ENCODE results near the gene GMEB2. TPM values are rescaled to one million over a fixed set of nuclear protein-coding genes. Genes with fewer than 3 reads are reported as not detected.

The GMEB2 gene
- polyA plus RNA-seq, 1 experiment: 6.3 TPM

GRCh38 chr20:63624486-63624885, 2.4 kb downstream of the GMEB2 start:
- TF ChIP-seq CTCF (IDR thresholded peaks at IDR 0.05; ENCODE audit: low read depth, low read length): peak; percentile 20; the same call in 1 of the 2 replicates
- POLR2A ChIA-PET: interaction anchor here (1.3 kb wide), 1 partner anchor 241 kb away, joined by 4 read pairs; the partner anchor contains the start of gene TPD52L2
- Histone ChIP-seq H3K27me3 (ENCODE audit: control insufficient read depth, insufficient read depth, low read length) (no peaks in the 10 kb centered on the region), H3K9me3 (ENCODE audit: control insufficient read depth, insufficient read depth, low read length) (no peaks in the 10 kb centered on the region), H3K27ac (ENCODE audit: low read depth, low read length) (no peak overlapping the region), H3K4me3 (ENCODE audit: low read depth, low read length) (no peak overlapping the region)
- CTCF ChIA-PET: interaction anchor here (0.7 to 1.2 kb wide), 2 partner anchors 9 to 86 kb away, joined by 3 read pairs; no protein-coding TSS in a partner anchor
- DNase-seq (ENCODE audit: low read depth, low spot score): no peak

- no peak for DNase-seq (ENCODE audit: low read depth, low spot score)
- ChIA-PET POLR2A (no interaction called here), CTCF (no interaction called here)
- Histone ChIP-seq H3K27me3 (ENCODE audit: control insufficient read depth, insufficient read depth, low read length) (no peaks in the 10 kb centered on the region), H3K4me3 (ENCODE audit: low read depth, low read length) (no peak overlapping the region), H3K27ac (ENCODE audit: low read depth, low read length) (no peak overlapping the region), H3K9me3 (ENCODE audit: control insufficient read depth, insufficient read depth, low read length) (no peaks in the 10 kb centered on the region; the same call in 1 of the 2 replicates)
- TF ChIP-seq CTCF (IDR thresholded peaks at IDR 0.05; ENCODE audit: low read depth, low read length): no peak
Observed at GRCh38 chr20:63622732-63623131, 4.2 kb downstream of the GMEB2 start.

- CTCF ChIA-PET: no interaction called here
- Histone ChIP-seq H3K9me3 (ENCODE audit: control insufficient read depth, insufficient read depth, low read length) (no peaks in the 10 kb centered on the region; the same call in 1 of the 2 replicates), H3K27ac (ENCODE audit: low read depth, low read length) (no peak overlapping the region), H3K4me3 (ENCODE audit: low read depth, low read length) (no peak overlapping the region), H3K27me3 (ENCODE audit: control insufficient read depth, insufficient read depth, low read length) (no peaks in the 10 kb centered on the region)
- POLR2A ChIA-PET: no interaction called here
- DNase-seq (ENCODE audit: low read depth, low spot score): no peak
- no peak for TF ChIP-seq CTCF (IDR thresholded peaks at IDR 0.05; ENCODE audit: low read depth, low read length)
Observed at GRCh38 chr20:63622096-63622495, 4.8 kb downstream of the GMEB2 start.

- Histone ChIP-seq H3K27me3 (ENCODE audit: control insufficient read depth, insufficient read depth, low read length) (no peaks in the 10 kb centered on the region), H3K4me3 (ENCODE audit: low read depth, low read length) (no peak overlapping the region), H3K9me3 (ENCODE audit: control insufficient read depth, insufficient read depth, low read length) (no peaks in the 10 kb centered on the region; the same call in 1 of the 2 replicates), H3K27ac (ENCODE audit: low read depth, low read length) (no peak overlapping the region)
- ChIA-PET POLR2A (no interaction called here), CTCF (no interaction called here)
- no peak for TF ChIP-seq CTCF (IDR thresholded peaks at IDR 0.05; ENCODE audit: low read depth, low read length)
- DNase-seq (ENCODE audit: low read depth, low spot score): no peak
Observed at GRCh38 chr20:63620991-63621390, 5.9 kb downstream of the GMEB2 start.

GRCh38 chr20:63619505-63619904, 7.4 kb downstream of the GMEB2 start:
- H3K9me3 ChIP-seq (ENCODE audit: control insufficient read depth, insufficient read depth, low read length): peaks cover 3% of the 10 kb centered on the region; the same call in 1 of the 2 replicates
- DNase-seq (ENCODE audit: low read depth, low spot score): no peak
- H3K4me3 ChIP-seq (ENCODE audit: low read depth, low read length): no peak overlapping the region
- no peak for TF ChIP-seq CTCF (IDR thresholded peaks at IDR 0.05; ENCODE audit: low read depth, low read length)
- ChIA-PET CTCF (no interaction called here), POLR2A (no interaction called here)
- H3K27ac ChIP-seq (ENCODE audit: low read depth, low read length): no peak overlapping the region
- no peaks in the 10 kb centered on the region for H3K27me3 ChIP-seq (ENCODE audit: control insufficient read depth, insufficient read depth, low read length)
